K562 (cell line): ENCODE results near the gene POLR2B. TPM values are rescaled to one million over a fixed set of nuclear protein-coding genes. Genes with fewer than 3 reads are reported as not detected.

Source experiments
- CHAMP1 ChIP-seq: fragments of 450-650 bp; IDR thresholded peaks from 2 replicates; pipeline ENCODE4 v1.6.1; 2016; ENCODE audit warnings: mild to moderate bottlenecking
- GTF2F1 ChIP-seq: IDR thresholded peaks from 2 replicates; pipeline ENCODE4 v1.6.1; 2011; ENCODE audit warnings: low read depth, low read length, improper control_type of control experiment
- HIVEP1 ChIP-seq: fragments of 250-450 bp; sonication (Bioruptor Pico); IDR thresholded peaks from 2 replicates; pipeline ENCODE4 v1.4.0; 2020; ENCODE audit warnings: mild to moderate bottlenecking
- KDM4B ChIP-seq, 2 experiments: fragments of 450-650 bp in 1 of 2; sonication (generic) in 1 of 2; IDR thresholded peaks; 2 replicates each; pipeline ENCODE4 v1.6.1; 2016 to 2017; ENCODE audit warnings: borderline replicate concordance in 2 of 2, antibody characterized with exemption in 1 of 2, low read depth in 1 of 2, mild to moderate bottlenecking in 1 of 2
- MCM2 ChIP-seq: fragments of 450-650 bp; IDR thresholded peaks from 2 replicates; pipeline ENCODE4 v1.6.1; 2017; ENCODE audit warnings: low read depth, mild to moderate bottlenecking
- MNT ChIP-seq, 2 experiments: fragments of 450-650 bp; conservative IDR thresholded peaks; 2 replicates each; pipeline ENCODE4 v1.6.1; 2017; ENCODE audit warnings: mild to moderate bottlenecking in 2 of 2, moderate library complexity in 2 of 2
- POLR3A ChIP-seq: IDR thresholded peaks from 2 replicates; pipeline ENCODE4 v1.6.1; 2011; ENCODE audit warnings: borderline replicate concordance, mild to moderate bottlenecking, moderate library complexity; ENCODE audit not compliant: insufficient read length, insufficient read depth; ENCODE audit errors: extremely low read depth
- SLC30A9 ChIP-seq: fragments of 250-450 bp; sonication (Bioruptor Pico); IDR thresholded peaks from 2 replicates; pipeline ENCODE4 v1.8.0; 2022; ENCODE audit warnings: mild to moderate bottlenecking, moderate library complexity
- SRSF3 ChIP-seq: fragments of 200-400 bp; formaldehyde crosslinking; IDR thresholded peaks from 2 replicates; pipeline ENCODE4 v1.6.1; 2016; ENCODE audit warnings: mild to moderate bottlenecking, low read length, moderate library complexity; ENCODE audit not compliant: insufficient read depth
- STAG1 ChIP-seq: sonication (generic); formaldehyde crosslinking; IDR thresholded peaks from 2 replicates; pipeline ENCODE4 v1.5.0; 2020; ENCODE audit warnings: missing genetic modification reagents, borderline replicate concordance
- TAF1 ChIP-seq: IDR thresholded peaks from 2 replicates; pipeline ENCODE4 v1.6.1; 2011; ENCODE audit warnings: mild to moderate bottlenecking, low read length, moderate library complexity; ENCODE audit not compliant: insufficient read depth, control insufficient read depth, severe bottlenecking; ENCODE audit errors: extremely low read depth
- TARDBP ChIP-seq: fragments of 450-650 bp; IDR thresholded peaks from 2 replicates; pipeline ENCODE4 v1.6.1; 2016
- ZNF175 ChIP-seq: fragments of 200-800 bp; sonication (Bioruptor generic); IDR thresholded peaks from 2 replicates; pipeline ENCODE4 v1.6.1; 2016; ENCODE audit warnings: low read depth, mild to moderate bottlenecking, missing genetic modification characterization, missing compliant biosample characterization
- ZNF24 ChIP-seq: fragments of 450-650 bp; IDR thresholded peaks from 2 replicates; pipeline ENCODE4 v1.6.1; 2016
- ZNF586 ChIP-seq: fragments of 450-650 bp; formaldehyde crosslinking; conservative IDR thresholded peaks from 2 replicates; pipeline ENCODE4 v1.4.0; 2020; ENCODE audit warnings: mild to moderate bottlenecking, moderate library complexity
- ZNF75A ChIP-seq: fragments of 450-650 bp; formaldehyde crosslinking; IDR thresholded peaks from 2 replicates; pipeline ENCODE4 v1.4.0; 2020; ENCODE audit warnings: mild to moderate bottlenecking
- polyA plus RNA-seq, 8 experiments: library from polyadenylated mRNA; depleted of rRNA in 4 of 8; stranded (reverse) in 5 of 8; unstranded in 3 of 8; fragments of >200 nt; fragmentation: Nextera tagmentation in 2 of 8; fragmentation: Illumina TruSeq in 1 of 8; extraction: Ambion mirVana in 2 of 8; extraction: Trizol in 1 of 8; gene quantifications; 2 replicates each; pipeline versions ENCODE4 v1.2.1 to v1.2.3, GENCODE V29; 2011 to 2014; ENCODE audit warnings: inconsistent platforms in 1 of 8, missing spikeins in 1 of 8
- total RNA-seq, 7 experiments: library from RNA; depleted of rRNA in 6 of 7; stranded (reverse); fragments of >200 nt in 6 of 7; fragmentation: Illumina TruSeq in 2 of 7; extraction: Trizol in 2 of 7; gene quantifications; 2 replicates each; pipeline versions ENCODE4 v1.2.1 to v1.2.3, GENCODE V29; 2011 to 2021; ENCODE audit warnings: low replicate concordance in 1 of 7
- TF ChIP-seq, protein P1 (sequence below): fragments of 250-450 bp; sonication (Bioruptor Pico); IDR thresholded peaks from 2 replicates; pipeline ENCODE4 v1.5.0; 2021
- TF ChIP-seq, protein P2 (sequence below), 3 experiments: fragments of 200-800 bp in 1 of 3; fragments of 250-450 bp in 1 of 3; fragments of 450-650 bp in 1 of 3; sonication (Bioruptor Pico) in 1 of 3; sonication (Bioruptor generic) in 1 of 3; formaldehyde crosslinking in 1 of 3; IDR thresholded peaks; 2 replicates each; pipeline versions ENCODE4 v1.6.1 to v1.8.0; 2016 to 2022; ENCODE audit warnings: mild to moderate bottlenecking in 2 of 3, missing genetic modification characterization in 2 of 3, missing compliant biosample characterization in 1 of 3, moderate library complexity in 1 of 3
- TF ChIP-seq, protein P3 (sequence below): fragments of 250-450 bp; sonication (Bioruptor Pico); IDR thresholded peaks from 2 replicates; pipeline ENCODE4 v1.8.0; 2022; ENCODE audit warnings: moderate library complexity, mild to moderate bottlenecking, inconsistent platforms

The POLR2B gene
- total and polyA plus RNA-seq, 9 of the 15 experiments (the other 6 are each of a cell fraction or from before 2014, with no cell fraction given), result 60.9 to 208 (median 142) TPM

- TF ChIP-seq CHAMP1 (peak; percentile 66; the same call in 1 of the 2 replicates), MCM2 (no peak), STAG1 (CRISPR knock-in tag) (no peak), KDM4B (IDR thresholded peaks at IDR 0.05; ENCODE audit: borderline replicate concordance in 2 of 2, low read depth in 1 of 2) (no peak), ZNF24 (no peak), TARDBP (no peak), SLC30A9 (CRISPR knock-in tag) (no peak), ZNF586 (CRISPR knock-in tag) (no peak), TAF1 (no peak), HIVEP1 (CRISPR knock-in tag) (no peak), ZNF175 (no peak), POLR3A (no peak), MNT (conservative IDR thresholded peaks at IDR 0.05) (0 out of 4 replicates have a peak, but pooled peaks of 1 of the 2 experiments have one; percentile 13), ZNF75A (CRISPR knock-in tag) (no peak), GTF2F1 (no peak), SRSF3 (no peak)
- TF ChIP-seq, protein P1, sequence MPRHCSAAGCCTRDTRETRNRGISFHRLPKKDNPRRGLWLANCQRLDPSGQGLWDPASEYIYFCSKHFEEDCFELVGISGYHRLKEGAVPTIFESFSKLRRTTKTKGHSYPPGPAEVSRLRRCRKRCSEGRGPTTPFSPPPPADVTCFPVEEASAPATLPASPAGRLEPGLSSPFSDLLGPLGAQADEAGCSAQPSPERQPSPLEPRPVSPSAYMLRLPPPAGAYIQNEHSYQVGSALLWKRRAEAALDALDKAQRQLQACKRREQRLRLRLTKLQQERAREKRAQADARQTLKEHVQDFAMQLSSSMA (CRISPR knock-in tag), result no peak
- TF ChIP-seq, protein P2, sequence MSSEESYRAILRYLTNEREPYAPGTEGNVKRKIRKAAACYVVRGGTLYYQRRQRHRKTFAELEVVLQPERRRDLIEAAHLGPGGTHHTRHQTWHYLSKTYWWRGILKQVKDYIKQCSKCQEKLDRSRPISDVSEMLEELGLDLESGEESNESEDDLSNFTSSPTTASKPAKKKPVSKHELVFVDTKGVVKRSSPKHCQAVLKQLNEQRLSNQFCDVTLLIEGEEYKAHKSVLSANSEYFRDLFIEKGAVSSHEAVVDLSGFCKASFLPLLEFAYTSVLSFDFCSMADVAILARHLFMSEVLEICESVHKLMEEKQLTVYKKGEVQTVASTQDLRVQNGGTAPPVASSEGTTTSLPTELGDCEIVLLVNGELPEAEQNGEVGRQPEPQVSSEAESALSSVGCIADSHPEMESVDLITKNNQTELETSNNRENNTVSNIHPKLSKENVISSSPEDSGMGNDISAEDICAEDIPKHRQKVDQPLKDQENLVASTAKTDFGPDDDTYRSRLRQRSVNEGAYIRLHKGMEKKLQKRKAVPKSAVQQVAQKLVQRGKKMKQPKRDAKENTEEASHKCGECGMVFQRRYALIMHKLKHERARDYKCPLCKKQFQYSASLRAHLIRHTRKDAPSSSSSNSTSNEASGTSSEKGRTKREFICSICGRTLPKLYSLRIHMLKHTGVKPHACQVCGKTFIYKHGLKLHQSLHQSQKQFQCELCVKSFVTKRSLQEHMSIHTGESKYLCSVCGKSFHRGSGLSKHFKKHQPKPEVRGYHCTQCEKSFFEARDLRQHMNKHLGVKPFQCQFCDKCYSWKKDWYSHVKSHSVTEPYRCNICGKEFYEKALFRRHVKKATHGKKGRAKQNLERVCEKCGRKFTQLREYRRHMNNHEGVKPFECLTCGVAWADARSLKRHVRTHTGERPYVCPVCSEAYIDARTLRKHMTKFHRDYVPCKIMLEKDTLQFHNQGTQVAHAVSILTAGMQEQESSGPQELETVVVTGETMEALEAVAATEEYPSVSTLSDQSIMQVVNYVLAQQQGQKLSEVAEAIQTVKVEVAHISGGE (CRISPR knock-in tag; IDR thresholded peaks at IDR 0.05), result no peak
- TF ChIP-seq, protein P3, sequence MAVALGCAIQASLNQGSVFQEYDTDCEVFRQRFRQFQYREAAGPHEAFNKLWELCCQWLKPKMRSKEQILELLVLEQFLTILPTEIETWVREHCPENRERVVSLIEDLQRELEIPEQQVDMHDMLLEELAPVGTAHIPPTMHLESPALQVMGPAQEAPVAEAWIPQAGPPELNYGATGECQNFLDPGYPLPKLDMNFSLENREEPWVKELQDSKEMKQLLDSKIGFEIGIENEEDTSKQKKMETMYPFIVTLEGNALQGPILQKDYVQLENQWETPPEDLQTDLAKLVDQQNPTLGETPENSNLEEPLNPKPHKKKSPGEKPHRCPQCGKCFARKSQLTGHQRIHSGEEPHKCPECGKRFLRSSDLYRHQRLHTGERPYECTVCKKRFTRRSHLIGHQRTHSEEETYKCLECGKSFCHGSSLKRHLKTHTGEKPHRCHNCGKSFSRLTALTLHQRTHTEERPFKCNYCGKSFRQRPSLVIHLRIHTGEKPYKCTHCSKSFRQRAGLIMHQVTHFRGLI (CRISPR knock-in tag), result no peak
These were observed 3.1 kb downstream of the POLR2B start (continued) for GRCh38 chr4:56981795-56982201.
